Uterus (tissue), 4 donors: ENCODE measurements around the gene OSCP1. TPM values are rescaled to one million over a fixed set of nuclear protein-coding genes. Genes with fewer than 3 reads are reported as not detected.
A peak's percentile ranks its signal among the peaks of the same experiment; 100 is the strongest.

Experiments used
- DNase-seq, 2 donors: peaks; one replicate each; pipeline ENCODE4 v3.0.0-alpha.2; 2019 to 2020
- H3K27ac ChIP-seq, 2 donors: fragments of 200-600 bp; sonication (generic); 1 replicate in 1 of 2; 2 replicates in 1 of 2; pipeline ENCODE4 v1.5.1; 2016 to 2018
- H3K27me3 ChIP-seq, 2 donors: fragments of 200-600 bp; sonication (generic); one replicate each; pipeline ENCODE4 v1.5.1; 2018 to 2019; ENCODE audit warnings: control low read depth in 1 of 2
- H3K36me3 ChIP-seq, 2 donors: fragments of 200-600 bp; sonication (generic); one replicate each; pipeline ENCODE4 v1.5.1; 2019; ENCODE audit warnings: control low read depth in 1 of 2
- H3K4me1 ChIP-seq, 2 donors: fragments of 200-600 bp; sonication (generic); one replicate each; pipeline ENCODE4 v1.5.1; 2018 to 2019; ENCODE audit warnings: control low read depth in 1 of 2
- H3K4me3 ChIP-seq, 2 donors: fragments of 200-600 bp; sonication (generic); 1 replicate in 1 of 2; 2 replicates in 1 of 2; pipeline ENCODE4 v1.5.1; 2018 to 2019; ENCODE audit warnings: mild to moderate bottlenecking in 1 of 2
- H3K9me3 ChIP-seq, 2 donors: fragments of 200-600 bp; sonication (generic); one replicate each; pipeline ENCODE4 v1.5.1; 2019; ENCODE audit warnings: control low read depth in 1 of 2
- CTCF ChIP-seq, 4 experiments: fragments of 200-600 bp in 2 of 4; fragments of 450-650 bp in 2 of 4; sonication (generic) in 2 of 4; IDR thresholded peaks; one replicate each; pipeline ENCODE4 v1.5.1; 2016 to 2019; ENCODE audit warnings: antibody characterized with exemption in 4 of 4, mild to moderate bottlenecking in 2 of 4, moderate library complexity in 1 of 4
- POLR2A ChIP-seq, 2 donors: fragments of 450-650 bp; IDR thresholded peaks; one replicate each; pipeline ENCODE4 v1.6.1; 2016; ENCODE audit warnings: antibody characterized with exemption in 2 of 2, mild to moderate bottlenecking in 1 of 2, moderate library complexity in 1 of 2
- intact Hi-C: fragments of 100-400 bp; cut with DNase I; formaldehyde crosslinking; loops from one replicate; pipeline ENCODE4 v1.15.1; 2023; ENCODE audit warnings: low total_unique reads
- total RNA-seq, 4 donors: library from RNA; depleted of rRNA in 3 of 4; stranded (reverse); fragments of >200 nt in 3 of 4; gene quantifications; one replicate each; pipeline versions ENCODE4 v1.1.0 to v1.2.4, GENCODE V29; 2014 to 2023
- donor health status: DM: yes; HTN: yes; CAD: no.

Gene OSCP1
- total RNA-seq, 4 donors from 2014 or later: 2.4 to 22.4 (median 12.0) TPM

DNA sequence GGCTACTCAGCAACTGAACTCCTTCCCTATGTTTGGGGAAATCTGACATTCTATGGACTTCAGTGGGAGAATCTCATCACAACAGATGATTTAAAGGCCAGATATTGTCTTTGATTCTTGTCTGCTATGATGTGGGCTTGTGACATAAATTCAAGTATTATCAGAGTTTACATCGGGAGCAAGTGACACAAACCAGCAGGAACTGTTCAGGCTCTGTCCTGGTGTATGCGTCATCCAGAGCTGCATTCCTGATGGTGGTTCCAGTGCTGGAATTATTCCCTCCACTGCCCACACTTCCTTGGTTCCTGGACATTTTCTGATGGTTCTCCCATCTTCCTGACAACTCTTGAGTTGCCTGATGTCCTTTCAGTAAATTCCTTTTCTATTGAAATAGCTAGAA, 41.8 kb downstream of the OSCP1 start:
- H3K27ac ChIP-seq: no peak overlapping the region
- intact Hi-C loops: no loop called here
- no peak overlapping the region for H3K4me3 ChIP-seq
- no peaks in the 10 kb centered on the region for H3K36me3 ChIP-seq
- no peak for TF ChIP-seq CTCF (IDR thresholded peaks at IDR 0.05)
- no peak for TF ChIP-seq POLR2A (IDR thresholded peaks at IDR 0.05)
- no peaks in the 10 kb centered on the region for H3K27me3 ChIP-seq
- no peaks in the 10 kb centered on the region for H3K9me3 ChIP-seq
- DNase-seq: no peak
- H3K4me1 ChIP-seq: no peaks in the 10 kb centered on the region

DNA sequence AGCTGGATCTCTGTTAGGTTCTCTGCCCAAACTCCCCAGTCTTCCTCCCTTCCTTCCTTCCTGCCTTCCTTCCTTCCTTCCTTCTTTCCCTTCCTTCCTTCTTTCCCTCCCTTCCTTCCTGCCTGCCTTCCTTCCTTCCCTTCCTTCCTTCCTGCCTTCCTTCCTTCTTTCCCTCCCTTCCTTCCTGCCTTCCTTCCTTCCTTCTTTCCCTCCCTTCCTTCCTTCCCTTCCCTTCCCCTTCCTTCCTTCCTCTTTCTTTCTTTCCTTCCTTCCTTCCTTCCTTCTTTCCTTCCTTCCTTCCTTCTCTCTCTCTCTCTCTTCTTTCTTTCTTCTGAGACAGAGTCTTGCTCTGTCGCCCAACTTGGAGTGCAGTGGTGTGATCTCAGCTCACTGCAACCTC, 43.8 kb downstream of the OSCP1 start:
- Histone ChIP-seq H3K4me3 (no peak overlapping the region), H3K4me1 (no peaks in the 10 kb centered on the region), H3K27ac (no peak overlapping the region), H3K9me3 (no peaks in the 10 kb centered on the region), H3K27me3 (no peaks in the 10 kb centered on the region), H3K36me3 (no peaks in the 10 kb centered on the region)
- no peak for TF ChIP-seq POLR2A (IDR thresholded peaks at IDR 0.05)
- TF ChIP-seq CTCF (IDR thresholded peaks at IDR 0.05): no peak
- intact Hi-C loops: no loop called here
- DNase-seq: no peak

DNA sequence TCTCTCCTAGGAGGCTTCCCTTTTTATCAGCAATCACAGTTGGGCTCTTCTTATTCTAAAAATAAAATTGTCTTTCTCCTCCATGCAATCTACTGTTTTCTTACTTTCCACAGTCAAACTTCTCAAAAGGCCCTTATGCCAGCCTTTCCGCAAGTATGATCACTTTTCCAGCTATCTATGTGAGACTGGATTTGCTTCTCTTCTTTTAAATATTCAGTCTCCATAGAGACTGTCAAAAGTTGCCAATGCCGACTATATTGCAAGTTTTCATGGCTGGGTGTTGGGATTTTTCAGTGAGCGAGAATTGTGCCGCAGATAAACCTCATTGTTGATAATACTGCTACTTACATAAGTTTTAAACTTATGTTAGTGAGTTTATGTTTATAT, 47.8 kb downstream of the OSCP1 start:
- no peak for TF ChIP-seq POLR2A (IDR thresholded peaks at IDR 0.05)
- TF ChIP-seq CTCF (IDR thresholded peaks at IDR 0.05): no peak
- Histone ChIP-seq H3K36me3 (no peaks in the 10 kb centered on the region), H3K4me1 (no peaks in the 10 kb centered on the region), H3K27ac (no peak overlapping the region), H3K4me3 (no peak overlapping the region), H3K27me3 (no peaks in the 10 kb centered on the region), H3K9me3 (no peaks in the 10 kb centered on the region)
- intact Hi-C loops: no loop called here
- no peak for DNase-seq

DNA sequence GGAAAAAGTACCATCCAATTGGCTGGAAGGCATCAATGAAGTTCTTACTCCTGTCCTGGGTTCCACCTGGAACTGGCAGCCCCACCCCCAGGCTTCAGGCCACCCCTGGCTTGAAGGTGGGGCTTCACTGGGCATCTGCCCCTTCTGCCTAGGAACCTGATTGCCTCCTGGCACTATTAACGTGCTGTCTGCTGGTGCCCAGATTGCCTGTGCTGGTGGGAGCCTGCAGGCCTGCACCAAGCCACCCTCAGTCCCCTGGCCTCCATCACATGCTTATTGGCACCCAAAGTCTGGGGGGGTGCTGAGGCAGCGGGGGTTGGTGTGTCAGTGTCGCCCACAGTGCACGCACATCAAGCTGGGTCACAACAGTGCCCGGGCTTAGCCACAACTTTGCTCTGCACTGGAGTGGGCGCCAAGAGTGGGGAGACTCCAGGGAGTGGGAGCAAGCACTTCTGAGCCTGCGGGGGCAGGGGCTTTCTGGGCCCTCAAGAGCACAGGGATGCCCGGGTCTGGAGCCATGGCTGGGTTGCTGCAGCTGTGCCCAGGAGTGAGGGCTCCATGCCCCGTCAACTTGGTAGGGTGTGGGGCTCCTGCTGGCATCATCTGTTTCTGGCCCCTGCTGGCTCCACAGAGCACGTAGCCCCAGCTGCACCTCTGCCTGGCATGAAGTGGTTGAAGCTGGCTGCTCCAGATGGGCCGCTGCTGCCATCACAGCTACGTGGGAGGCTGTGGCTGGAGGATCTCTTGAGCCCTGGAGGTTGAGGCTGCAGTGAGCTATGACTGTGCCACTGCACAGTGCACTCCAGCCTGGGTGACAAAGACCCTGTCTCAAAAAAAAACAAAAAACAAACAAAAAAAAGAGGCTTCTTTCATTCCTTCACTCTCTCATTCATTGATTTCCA, 48.4 kb downstream of the OSCP1 start:
- Histone ChIP-seq H3K27ac (peak overlapping the region in 1 of 2 donors; percentile 27), H3K9me3 (no peaks in the 10 kb centered on the region), H3K36me3 (no peaks in the 10 kb centered on the region), H3K27me3 (no peaks in the 10 kb centered on the region), H3K4me3 (peak overlapping the region in 1 of 2 donors; percentile 6), H3K4me1 (no peaks in the 10 kb centered on the region)
- intact Hi-C loops: no loop called here
- TF ChIP-seq POLR2A (IDR thresholded peaks at IDR 0.05) (no peak), CTCF (IDR thresholded peaks at IDR 0.05) (no peak)
- DNase-seq: no peak

GRCh38 chr1:36400825-36401601, 49.2 kb downstream of the OSCP1 start:
- H3K9me3 ChIP-seq: no peaks in the 10 kb centered on the region
- DNase-seq: peak; percentile 58 to 73
- H3K36me3 ChIP-seq: no peaks in the 10 kb centered on the region
- intact Hi-C loops: no loop called here
- peak overlapping the region in 1 of 2 donors; percentile 27 for H3K27ac ChIP-seq
- H3K4me3 ChIP-seq: peak overlapping the region in 1 of 2 donors; percentile 6
- no peaks in the 10 kb centered on the region for H3K27me3 ChIP-seq
- TF ChIP-seq CTCF (IDR thresholded peaks at IDR 0.05): no peak
- no peak for TF ChIP-seq POLR2A (IDR thresholded peaks at IDR 0.05)
- peaks cover 0 to 4% of the 10 kb centered on the region in 2 donors for H3K4me1 ChIP-seq
